NCI-H345 treated with DMSO at 0.1 percent for 48 hours (cell line): ENCODE measurements around the gene DISC1.
"Not testable (repeated sequence)": the region's sequence is repeated elsewhere in the genome, so short reads cannot be mapped to it uniquely, and the experiment has no call there.

ENCODE experiments used
- DNase-seq: peaks from one replicate; lab custom pipeline; 2025; ENCODE audit not compliant: unreplicated experiment; lab: John Stamatoyannopoulos, UW

Gene DISC1

GRCh38 chr1:231666937-231667608 lies 40.5 kb downstream of the DISC1 start:
- no peak for DNase-seq

- DNase-seq: no peak
Observed at GRCh38 chr1:231667896-231668506, 41.4 kb downstream of the DISC1 start.

- no peak for DNase-seq
Observed at GRCh38 chr1:231668826-231669225, 42.2 kb downstream of the DISC1 start.

GRCh38 chr1:231669864-231670621 lies 43.5 kb downstream of the DISC1 start:
- not testable (repeated sequence) for DNase-seq

- no peak for DNase-seq
Observed at GRCh38 chr1:231670755-231671154, 44.2 kb downstream of the DISC1 start.

- no peak for DNase-seq
Observed at GRCh38 chr1:231674575-231674974, 48.0 kb downstream of the DISC1 start.

- no peak for DNase-seq
Observed at GRCh38 chr1:231676487-231676886, 49.9 kb downstream of the DISC1 start.

GRCh38 chr1:231677442-231677841 lies 50.9 kb downstream of the DISC1 start:
- DNase-seq: no peak

- no peak for DNase-seq
Observed at GRCh38 chr1:231678011-231678432, 51.4 kb downstream of the DISC1 start.

- peak; percentile 35 for DNase-seq
Observed at GRCh38 chr1:231679109-231679508, 52.5 kb downstream of the DISC1 start.

- DNase-seq: no peak
Observed at GRCh38 chr1:231681006-231681405, 54.4 kb downstream of the DISC1 start.

- DNase-seq: no peak
Observed at GRCh38 chr1:231682779-231683178, 56.2 kb downstream of the DISC1 start.

- DNase-seq: peak; percentile 93
Observed at GRCh38 chr1:231683439-231684165, 57.0 kb downstream of the DISC1 start.

GRCh38 chr1:231684356-231685244 lies 58.0 kb downstream of the DISC1 start:
- peak; percentile 98 for DNase-seq

- DNase-seq: no peak
Observed at GRCh38 chr1:231686384-231686783, 59.8 kb downstream of the DISC1 start.

- DNase-seq: no peak
Observed at GRCh38 chr1:231688989-231689388, 62.4 kb downstream of the DISC1 start.

GRCh38 chr1:231690059-231690458 lies 63.5 kb downstream of the DISC1 start:
- peak; percentile 81 for DNase-seq

GRCh38 chr1:231691618-231692259 lies 65.1 kb downstream of the DISC1 start:
- no peak for DNase-seq

- no peak for DNase-seq
Observed at GRCh38 chr1:231693361-231694074, 66.9 kb downstream of the DISC1 start.
